GM19455 (cell line): Measurements from ENCODE around the gene UGT1A7.

ENCODE experiments used
- ATAC-seq: cut with Tn5 transposase; IDR thresholded peaks from one replicate; pipeline ENCODE4 v1.9.1; 2021; ENCODE audit not compliant: unreplicated experiment

Gene UGT1A7

DNA sequence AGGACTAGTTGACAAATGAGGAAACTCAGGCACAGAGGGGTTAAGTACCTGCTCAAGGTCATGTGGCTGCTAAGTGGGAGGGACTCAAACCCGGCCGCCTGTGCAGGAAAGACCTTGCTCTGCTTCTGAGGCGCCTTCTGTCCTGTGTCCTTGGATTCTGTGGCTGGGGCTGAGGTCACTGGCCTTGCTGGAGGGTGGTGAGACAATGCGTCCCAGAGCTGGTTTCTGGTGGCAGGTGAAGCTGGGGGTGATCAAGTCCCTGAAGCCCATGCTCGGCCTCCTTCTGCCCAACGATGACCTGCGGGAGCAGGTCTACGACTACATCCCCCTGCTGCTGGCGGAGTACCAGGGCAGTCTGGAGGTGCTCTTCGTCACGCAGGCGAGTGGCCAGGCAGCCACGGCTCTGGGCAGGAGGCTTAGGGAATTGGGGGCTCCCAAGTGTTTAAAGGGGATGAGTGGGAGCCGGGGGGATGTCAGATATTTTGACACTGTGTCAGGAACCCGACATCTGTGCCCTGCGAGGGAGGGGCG, 112.5 kb downstream of the UGT1A7 start:
- no peak for ATAC-seq

GRCh38 chr2:233795735-233796171, 114.1 kb downstream of the UGT1A7 start:
- ATAC-seq: no peak

DNA sequence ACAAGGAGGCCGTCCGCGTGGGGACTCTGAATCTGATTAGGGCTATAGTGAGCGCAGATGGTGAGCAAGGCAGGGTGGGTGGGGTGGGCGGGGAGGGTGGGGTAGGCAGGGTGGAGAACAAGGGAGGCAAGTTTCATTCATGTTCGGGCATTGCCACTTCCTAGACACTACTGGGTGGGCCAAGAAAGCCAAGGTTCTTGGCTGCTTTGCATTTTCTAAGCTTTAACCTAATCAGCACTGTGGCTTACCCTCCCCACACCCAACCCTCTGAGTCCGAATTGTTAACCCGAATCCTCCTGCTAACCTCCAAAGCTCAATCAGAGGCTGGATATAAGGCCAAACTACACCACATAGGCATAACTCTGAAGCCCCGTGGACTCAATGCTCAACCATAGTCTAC, 114.6 kb downstream of the UGT1A7 start:
- ATAC-seq: no peak

- no peak for ATAC-seq
These were observed 116.8 kb downstream of the UGT1A7 start for GRCh38 chr2:233798335-233799086.

- ATAC-seq: no peak
These were observed 117.5 kb downstream of the UGT1A7 start for GRCh38 chr2:233799087-233799665.

DNA sequence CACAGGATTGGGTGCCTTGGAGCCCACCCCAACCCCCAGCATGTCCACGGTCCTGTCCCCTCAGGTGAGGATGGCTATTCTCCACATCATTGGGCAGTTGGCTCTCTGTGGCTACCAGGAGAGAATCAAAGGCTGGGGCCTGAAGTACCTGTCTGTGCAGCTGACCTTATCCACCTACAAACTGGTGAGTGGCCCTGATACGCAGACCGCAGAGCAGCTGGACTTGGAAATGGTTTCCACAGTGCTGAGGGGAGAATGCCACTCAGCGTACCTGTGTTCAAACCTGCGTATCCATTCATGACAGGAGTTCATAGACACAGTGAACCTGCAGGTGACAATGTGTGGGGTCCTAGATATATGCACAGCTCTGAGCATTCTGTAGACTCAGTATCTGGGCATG, 118.0 kb downstream of the UGT1A7 start:
- no peak for ATAC-seq

- ATAC-seq: no peak
These were observed 118.5 kb downstream of the UGT1A7 start for GRCh38 chr2:233800208-233800607.

DNA sequence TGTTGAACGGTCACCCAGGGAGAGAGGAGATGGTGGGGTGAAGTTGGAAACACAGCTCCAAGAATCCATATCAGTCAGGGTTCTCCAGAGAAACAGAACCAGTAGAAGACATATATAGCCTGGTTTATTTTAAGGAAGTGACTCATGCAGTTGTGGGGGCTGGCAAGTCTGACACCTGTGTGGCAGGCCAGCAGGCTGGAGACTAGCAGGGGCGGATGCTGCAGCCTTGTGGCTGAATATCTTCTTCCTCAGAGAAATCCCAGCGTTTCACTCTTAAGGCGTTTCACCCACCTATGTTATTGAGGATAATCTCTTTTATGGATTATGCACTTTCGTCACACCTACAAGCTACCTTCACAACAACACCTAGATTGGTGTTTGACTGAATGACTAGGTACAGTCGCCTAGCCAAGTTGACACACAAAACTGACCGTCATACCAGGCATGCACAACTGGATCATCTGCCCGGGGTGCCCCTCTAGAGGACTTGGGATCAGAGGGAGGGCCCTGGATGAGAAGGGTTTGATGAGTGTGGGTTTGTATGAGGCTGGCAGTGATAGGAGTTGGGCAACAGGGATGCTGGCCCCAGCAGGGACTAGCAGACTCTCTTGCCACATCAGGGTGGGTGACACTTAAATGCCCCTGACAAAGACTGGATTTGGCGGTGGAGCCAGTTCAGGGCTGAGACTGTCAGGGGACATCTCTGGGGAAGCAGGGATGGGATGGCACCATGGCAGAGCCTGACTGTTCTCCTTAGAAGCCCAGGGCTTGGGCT, 119.8 kb downstream of the UGT1A7 start:
- ATAC-seq: no peak

DNA sequence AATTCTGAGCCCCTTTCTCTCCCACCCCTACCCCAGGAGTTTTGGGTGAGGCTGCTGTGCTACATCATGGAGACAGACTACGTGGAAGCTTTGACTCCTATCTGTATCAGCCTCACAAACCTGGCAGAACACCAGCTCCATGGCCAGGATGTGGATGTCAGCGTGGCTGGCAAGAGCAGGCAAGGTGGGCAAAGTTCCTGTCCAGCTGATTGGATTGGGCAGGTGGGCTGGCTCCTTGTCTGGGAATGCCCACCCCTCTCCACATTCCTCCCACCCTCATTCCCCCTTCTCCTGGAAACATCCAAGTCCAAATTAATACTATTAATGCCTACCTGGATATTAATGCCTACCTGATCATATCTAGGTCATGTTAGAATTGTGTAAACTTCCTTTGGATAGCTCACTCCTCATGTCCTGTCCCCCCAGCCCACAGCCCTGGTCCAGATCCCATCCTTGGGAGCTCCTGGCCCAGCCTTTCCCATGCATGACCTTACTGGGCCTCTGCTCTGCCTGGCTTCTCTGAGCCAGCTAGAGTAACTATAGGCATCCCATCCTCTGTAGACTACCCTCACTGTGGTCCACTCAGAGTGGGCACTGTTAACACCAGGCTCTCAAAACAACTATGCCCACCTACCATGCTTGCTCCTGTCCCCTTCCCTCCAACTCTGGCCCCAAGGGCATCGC, 120.6 kb downstream of the UGT1A7 start:
- ATAC-seq: no peak

DNA sequence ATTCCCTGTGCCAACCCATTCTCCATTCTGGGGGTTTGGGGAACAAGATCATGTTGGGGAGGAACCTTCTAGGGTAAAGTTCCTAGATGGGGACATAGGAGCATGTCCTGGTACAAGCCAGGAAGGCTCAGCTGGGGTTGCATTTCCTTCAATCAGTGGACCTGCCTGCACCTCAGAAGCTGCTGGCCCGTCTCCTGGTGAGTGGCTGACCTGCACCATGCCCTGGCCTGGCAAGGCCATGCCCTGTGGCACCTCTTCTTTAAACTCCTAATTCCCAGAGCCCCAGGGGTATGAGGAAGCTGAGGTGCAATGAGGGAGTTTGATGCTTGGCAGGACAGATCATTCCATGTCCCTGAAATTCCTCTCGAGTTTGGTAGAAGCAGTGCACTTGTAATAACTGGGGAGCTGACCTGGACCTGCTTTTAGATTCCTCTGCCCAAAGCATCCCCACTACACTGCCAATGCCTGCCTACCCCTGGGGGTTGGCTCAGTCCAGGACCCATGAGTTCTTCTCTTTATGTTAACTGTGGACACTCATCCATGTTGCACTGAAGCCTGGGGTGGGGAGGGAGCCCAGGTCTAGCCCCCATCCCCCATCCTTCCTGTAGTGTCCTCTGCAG, 121.7 kb downstream of the UGT1A7 start:
- ATAC-seq: no peak

DNA sequence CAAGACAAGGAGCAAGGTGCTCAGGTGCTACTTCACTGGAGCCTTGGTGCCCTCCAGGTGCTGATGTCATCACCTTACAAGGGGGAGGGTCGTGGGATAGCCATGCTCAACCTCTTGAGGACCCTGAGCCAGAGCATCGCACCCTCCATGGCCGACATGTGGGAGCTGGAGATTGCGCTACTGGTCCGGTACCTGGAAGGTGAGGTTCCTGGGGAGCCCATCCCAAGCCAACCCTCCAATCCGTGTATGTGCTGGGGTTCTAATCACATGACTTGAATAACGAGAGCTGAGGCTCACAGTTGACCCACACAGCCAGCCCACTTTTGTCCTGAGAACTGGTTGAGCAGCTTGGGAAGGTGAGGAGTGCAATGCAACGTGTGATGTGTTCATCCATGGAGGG, 122.3 kb downstream of the UGT1A7 start:
- ATAC-seq: no peak

- no peak for ATAC-seq
These were observed 125.6 kb downstream of the UGT1A7 start for GRCh38 chr2:233807215-233807865.

DNA sequence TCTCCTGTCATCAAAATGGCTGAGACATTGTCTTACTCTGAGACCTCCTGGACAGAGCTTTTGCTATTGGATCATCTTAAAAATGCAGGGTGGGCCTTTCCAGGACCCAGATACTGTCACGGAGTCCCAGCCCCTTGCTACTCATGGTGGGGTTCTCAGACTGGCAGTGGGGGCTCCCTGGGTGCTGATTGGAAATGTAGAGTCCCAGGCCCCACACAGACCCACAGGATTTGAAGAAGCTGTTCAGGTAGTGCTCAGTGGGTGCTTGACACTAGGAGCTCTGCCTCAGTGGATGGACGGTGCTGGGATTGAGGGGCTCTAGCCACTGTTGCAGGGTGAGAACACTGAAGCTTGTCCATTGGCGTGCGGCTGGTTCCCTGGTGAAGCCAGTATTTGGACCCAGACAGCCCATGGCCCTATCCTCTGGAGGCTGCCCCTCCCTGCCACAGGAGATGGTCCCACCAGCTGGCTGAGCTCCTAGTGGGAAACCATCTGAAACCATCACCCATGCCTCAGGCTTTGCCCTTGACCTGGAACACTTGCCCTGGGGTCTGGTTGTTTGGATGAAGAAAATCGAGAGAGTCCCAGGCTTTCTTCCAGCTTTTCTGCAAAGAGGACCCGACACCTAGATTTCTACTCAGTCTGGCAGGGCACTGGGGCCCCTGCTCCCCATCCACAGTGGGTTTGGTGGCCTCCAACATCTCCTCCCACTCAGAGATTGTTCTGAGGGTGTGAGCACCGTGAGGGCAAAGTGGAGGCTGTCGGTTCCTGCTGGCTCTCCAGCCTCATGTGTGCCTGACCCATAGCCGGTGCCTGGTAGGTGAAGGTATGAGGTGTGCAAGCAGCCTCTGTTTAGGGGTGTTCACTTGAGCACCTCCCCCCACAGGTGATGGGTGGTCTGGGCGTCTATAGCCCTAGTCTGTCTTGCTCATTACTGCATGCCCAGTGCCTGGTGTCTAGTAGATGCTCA, 126.5 kb downstream of the UGT1A7 start:
- no peak for ATAC-seq

- ATAC-seq: no peak
These were observed 128.7 kb downstream of the UGT1A7 start for GRCh38 chr2:233810385-233810784.

DNA sequence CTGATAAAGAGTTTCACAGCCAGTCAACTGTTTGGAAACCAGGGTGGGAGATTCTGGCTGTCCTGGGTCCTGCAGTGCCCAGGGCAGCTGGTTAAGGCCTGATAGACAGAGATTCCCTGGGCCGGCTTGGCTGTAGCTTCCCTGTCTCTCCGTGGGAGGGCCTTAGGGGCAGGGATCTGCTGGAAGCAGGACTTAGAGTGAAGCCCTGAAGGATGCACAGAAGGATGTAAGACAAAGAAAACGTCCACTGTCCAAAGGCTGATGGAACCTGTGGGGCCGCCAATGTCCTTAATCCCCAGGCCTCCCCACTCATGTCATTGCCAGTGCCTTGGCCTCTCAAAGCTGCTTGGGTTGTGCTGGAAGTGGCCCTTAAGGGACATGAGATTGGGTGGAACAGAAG, 129.4 kb downstream of the UGT1A7 start:
- no peak for ATAC-seq

DNA sequence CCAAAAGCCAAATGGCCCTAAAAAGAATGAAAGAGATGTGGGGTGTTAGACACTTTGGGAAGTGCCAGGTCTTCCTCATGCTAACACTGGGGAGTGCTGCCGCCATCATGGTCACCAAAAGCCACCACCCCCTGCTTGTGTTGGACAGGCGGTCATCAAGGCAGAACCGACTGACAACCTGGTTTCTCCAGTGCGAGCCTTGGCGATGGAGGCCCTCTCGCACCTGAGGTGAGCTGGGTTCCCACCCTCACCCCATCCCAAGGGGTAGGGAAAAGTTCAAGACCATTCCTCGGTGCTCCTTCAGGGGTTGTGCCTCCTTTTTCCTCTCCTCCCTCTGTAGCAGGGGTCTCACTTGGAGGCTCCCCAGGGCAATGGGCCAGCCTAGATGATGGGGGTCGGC, 130.0 kb downstream of the UGT1A7 start:
- ATAC-seq: no peak

GRCh38 chr2:233813236-233814055, 131.7 kb downstream of the UGT1A7 start:
- ATAC-seq: no peak
